Right lobe of liver (tissue), 4 donors: ENCODE data around the gene TMEM87A.

Experiments
- POLR2A ChIP-seq: fragments of 450-650 bp; IDR thresholded peaks from one replicate; pipeline ENCODE4 v1.6.1; 2017; ENCODE audit warnings: antibody characterized with exemption, mild to moderate bottlenecking
- TF ChIP-seq, protein P1 (sequence below), 4 donors: fragments of 200-600 bp in 3 of 4; fragments of 450-650 bp in 1 of 4; IDR thresholded peaks; one replicate each; pipeline versions ENCODE4 v1.5.1 to v1.8.0; 2016 to 2022; ENCODE audit warnings: antibody characterized with exemption in 4 of 4, mild to moderate bottlenecking in 2 of 4
- donor health status: DM: no; HTN: no; CAD: no.
- donor health status: DM: no; HTN: no; CAD: no.
- donor health status: DM: no; HTN: yes; CAD: no.

DNA sequence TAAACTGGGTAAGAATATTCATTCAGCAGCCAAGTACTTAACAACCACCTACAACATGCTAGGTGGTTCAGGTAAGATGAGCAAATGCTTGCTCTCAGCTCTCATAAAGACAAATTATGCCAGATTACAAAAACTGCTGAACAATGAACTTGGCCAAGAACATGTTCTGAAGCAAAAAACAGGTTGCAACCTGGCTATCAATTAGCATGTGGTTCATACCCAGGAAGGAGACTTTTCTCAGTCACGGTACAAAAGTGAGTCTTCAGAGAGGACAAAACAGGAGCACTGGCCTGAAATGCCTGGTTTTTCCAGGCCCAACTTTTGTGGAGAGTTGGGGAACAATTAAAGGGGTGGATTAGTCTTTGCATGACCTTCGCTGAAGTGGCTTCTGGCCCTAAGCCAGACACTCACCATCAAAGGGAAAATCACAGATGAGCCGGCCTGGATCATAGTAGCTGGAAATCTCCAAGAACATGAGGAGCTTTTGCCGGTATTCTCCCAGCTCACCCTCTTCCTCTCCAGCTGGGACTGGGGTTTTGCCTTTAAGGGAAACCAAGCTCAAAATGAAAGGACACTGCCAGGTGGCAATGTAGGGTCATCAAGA, 109.2 kb downstream of the TMEM87A start:
- no peak for TF ChIP-seq POLR2A
- TF ChIP-seq, protein P1, sequence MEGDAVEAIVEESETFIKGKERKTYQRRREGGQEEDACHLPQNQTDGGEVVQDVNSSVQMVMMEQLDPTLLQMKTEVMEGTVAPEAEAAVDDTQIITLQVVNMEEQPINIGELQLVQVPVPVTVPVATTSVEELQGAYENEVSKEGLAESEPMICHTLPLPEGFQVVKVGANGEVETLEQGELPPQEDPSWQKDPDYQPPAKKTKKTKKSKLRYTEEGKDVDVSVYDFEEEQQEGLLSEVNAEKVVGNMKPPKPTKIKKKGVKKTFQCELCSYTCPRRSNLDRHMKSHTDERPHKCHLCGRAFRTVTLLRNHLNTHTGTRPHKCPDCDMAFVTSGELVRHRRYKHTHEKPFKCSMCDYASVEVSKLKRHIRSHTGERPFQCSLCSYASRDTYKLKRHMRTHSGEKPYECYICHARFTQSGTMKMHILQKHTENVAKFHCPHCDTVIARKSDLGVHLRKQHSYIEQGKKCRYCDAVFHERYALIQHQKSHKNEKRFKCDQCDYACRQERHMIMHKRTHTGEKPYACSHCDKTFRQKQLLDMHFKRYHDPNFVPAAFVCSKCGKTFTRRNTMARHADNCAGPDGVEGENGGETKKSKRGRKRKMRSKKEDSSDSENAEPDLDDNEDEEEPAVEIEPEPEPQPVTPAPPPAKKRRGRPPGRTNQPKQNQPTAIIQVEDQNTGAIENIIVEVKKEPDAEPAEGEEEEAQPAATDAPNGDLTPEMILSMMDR (IDR thresholded peaks at IDR 0.05), result no peak
